KMS-11 (cell line): ENCODE results near the gene CUTA.
"Not testable (repeated sequence)": the region's sequence is repeated elsewhere in the genome, so short reads cannot be mapped to it uniquely, and the experiment has no call there.

Experiments
- H2AFZ ChIP-seq: fragments of 200-600 bp; sonication (generic); 2 replicates; pipeline ENCODE4 v1.6.1; 2016; ENCODE audit warnings: antibody characterized with exemption, mixed run types, low read depth
- H3K27ac ChIP-seq: fragments of 200-600 bp; sonication (generic); 2 replicates; pipeline ENCODE4 v1.6.1; 2016; ENCODE audit warnings: mild to moderate bottlenecking, mixed run types
- H3K27me3 ChIP-seq: fragments of 200-600 bp; sonication (generic); 2 replicates; pipeline ENCODE4 v1.6.1; 2017; ENCODE audit warnings: mild to moderate bottlenecking, low read depth, mixed run types, moderate library complexity; ENCODE audit not compliant: insufficient read depth
- H3K36me3 ChIP-seq: fragments of 200-600 bp; sonication (generic); 2 replicates; pipeline ENCODE4 v1.6.1; 2017; ENCODE audit warnings: mild to moderate bottlenecking, mixed run types; ENCODE audit not compliant: insufficient read depth
- H3K4me1 ChIP-seq: fragments of 200-600 bp; sonication (generic); 2 replicates; pipeline ENCODE4 v1.6.1; 2016; ENCODE audit warnings: mild to moderate bottlenecking, low read depth, mixed run types; ENCODE audit not compliant: poor library complexity, severe bottlenecking
- H3K4me2 ChIP-seq: fragments of 200-600 bp; sonication (generic); 2 replicates; pipeline ENCODE4 v1.7.0; 2016; ENCODE audit warnings: mild to moderate bottlenecking, mixed run types
- H3K4me3 ChIP-seq: fragments of 200-600 bp; sonication (generic); IDR thresholded peaks from 2 replicates; pipeline ENCODE4 v1.6.1; 2017; ENCODE audit warnings: low read depth, low read length, mixed read lengths; ENCODE audit not compliant: insufficient read depth
- H3K79me2 ChIP-seq: fragments of 200-600 bp; sonication (generic); 2 replicates; pipeline ENCODE4 v1.6.1; 2016; ENCODE audit warnings: low read depth, mixed run types; ENCODE audit not compliant: insufficient read depth
- H3K9ac ChIP-seq: fragments of 200-600 bp; sonication (generic); 2 replicates; pipeline ENCODE4 v1.6.1; 2016; ENCODE audit warnings: mild to moderate bottlenecking, mixed run types
- H4K20me1 ChIP-seq: fragments of 200-600 bp; sonication (generic); 2 replicates; pipeline ENCODE4 v1.6.1; 2016; ENCODE audit warnings: mild to moderate bottlenecking, mixed run types; ENCODE audit not compliant: insufficient read depth
- CTCF ChIP-seq: fragments of 200-600 bp; sonication (generic); conservative IDR thresholded peaks from 2 replicates; pipeline ENCODE4 v1.6.1; 2017; ENCODE audit warnings: low read depth, mild to moderate bottlenecking, antibody characterized with exemption, low read length, moderate library complexity, mixed read lengths

CUTA gene

GRCh38 chr6:33373960-33374910 lies 43.7 kb downstream of the CUTA start:
- Histone ChIP-seq H3K4me3 (no peak overlapping the region), H3K9ac (no peak overlapping the region), H3K4me2 (no peak overlapping the region), H2AFZ (no peak overlapping the region), H3K79me2 (no peaks in the 10 kb centered on the region), H3K27ac (no peak overlapping the region), H3K36me3 (no peaks in the 10 kb centered on the region), H3K4me1 (no peaks in the 10 kb centered on the region), H4K20me1 (no peaks in the 10 kb centered on the region), H3K27me3 (no peaks in the 10 kb centered on the region)
- no peak for TF ChIP-seq CTCF

- Histone ChIP-seq H3K4me3 (no peak overlapping the region), H3K27ac (no peak overlapping the region), H3K4me1 (no peaks in the 10 kb centered on the region), H2AFZ (no peak overlapping the region), H3K79me2 (no peaks in the 10 kb centered on the region), H3K4me2 (no peak overlapping the region), H4K20me1 (no peaks in the 10 kb centered on the region), H3K9ac (no peak overlapping the region), H3K27me3 (no peaks in the 10 kb centered on the region), H3K36me3 (no peaks in the 10 kb centered on the region)
- TF ChIP-seq CTCF: no peak
These were observed 45.3 kb downstream of the CUTA start for GRCh38 chr6:33372526-33373123.

GRCh38 chr6:33371901-33372300 lies 46.0 kb downstream of the CUTA start:
- H2AFZ ChIP-seq, H3K27ac ChIP-seq: not testable (repeated sequence)

GRCh38 chr6:33367715-33368025 lies 50.2 kb downstream of the CUTA start:
- not testable (repeated sequence) for H3K4me2 ChIP-seq, H3K9ac ChIP-seq, H2AFZ ChIP-seq, H3K79me2 ChIP-seq, H4K20me1 ChIP-seq, H3K36me3 ChIP-seq, H3K27me3 ChIP-seq, H3K4me3 ChIP-seq, H3K4me1 ChIP-seq, H3K27ac ChIP-seq

More at GRCh38 chr6:33371901-33372300, 46.0 kb downstream of the CUTA start:
- H3K9ac ChIP-seq, H4K20me1 ChIP-seq, H3K79me2 ChIP-seq, H3K4me1 ChIP-seq, H3K27me3 ChIP-seq, H3K36me3 ChIP-seq, H3K4me2 ChIP-seq, H3K4me3 ChIP-seq: not testable (repeated sequence)

- no peak for TF ChIP-seq CTCF
- Histone ChIP-seq H3K27ac (no peak overlapping the region), H3K27me3 (no peaks in the 10 kb centered on the region), H3K4me1 (no peaks in the 10 kb centered on the region), H2AFZ (no peak overlapping the region), H3K9ac (no peak overlapping the region), H3K36me3 (no peaks in the 10 kb centered on the region), H3K4me2 (no peak overlapping the region), H3K79me2 (no peaks in the 10 kb centered on the region), H4K20me1 (no peaks in the 10 kb centered on the region), H3K4me3 (no peak overlapping the region)
These were observed 50.7 kb downstream of the CUTA start for GRCh38 chr6:33367009-33367714.
